GM19193 (cell line): Measurements from ENCODE around the gene PTPN22.

Source experiments
- POLR2A ChIP-seq: IDR thresholded peaks from 4 replicates; pipeline ENCODE4 v1.6.1; 2011; ENCODE audit not compliant: insufficient read depth, insufficient read length; ENCODE audit errors: extremely low read depth

PTPN22 gene

GRCh38 chr1:113871597-113872113 lies at the start of gene PTPN22:
TSS of gene PTPN22 (minus strand) at chr1:113871712.
- TF ChIP-seq POLR2A = peak; percentile 83

- no peak for TF ChIP-seq POLR2A
Observed at GRCh38 chr1:113918243-113918642, 46.7 kb upstream of the PTPN22 start.

- no peak for TF ChIP-seq POLR2A
Observed at GRCh38 chr1:113917400-113918082, 46.0 kb upstream of the PTPN22 start.

GRCh38 chr1:113916974-113917373 lies 45.5 kb upstream of the PTPN22 start:
- TF ChIP-seq POLR2A = no peak

- no peak for TF ChIP-seq POLR2A
Observed at GRCh38 chr1:113913887-113914664, 42.6 kb upstream of the PTPN22 start.

- TF ChIP-seq POLR2A = no peak
Observed at GRCh38 chr1:113913312-113913668, 41.8 kb upstream of the PTPN22 start.

GRCh38 chr1:113912594-113913311 lies 41.2 kb upstream of the PTPN22 start:
- TF ChIP-seq POLR2A = no peak

- TF ChIP-seq POLR2A = no peak
Observed at GRCh38 chr1:113905435-113905861, 33.9 kb upstream of the PTPN22 start.

GRCh38 chr1:113904674-113905434 lies 33.3 kb upstream of the PTPN22 start, which contains the start of the genes AP4B1 and DCLRE1B:
TSS of gene AP4B1 (minus strand) at chr1:113904799. CDS start at chr1:113904717, 82 bp downstream.
TSS of gene DCLRE1B (plus strand) at chr1:113905326. CDS start at chr1:113905587, 261 bp downstream.
- TF ChIP-seq POLR2A = peak; percentile 81

GRCh38 chr1:113904293-113904673 lies 32.8 kb upstream of the PTPN22 start:
- no peak for TF ChIP-seq POLR2A

- no peak for TF ChIP-seq POLR2A
Observed at GRCh38 chr1:113903501-113904292, 32.2 kb upstream of the PTPN22 start.

GRCh38 chr1:113901191-113901590 lies 29.7 kb upstream of the PTPN22 start:
- no peak for TF ChIP-seq POLR2A

- TF ChIP-seq POLR2A = no peak
Observed at GRCh38 chr1:113899111-113899510, 27.6 kb upstream of the PTPN22 start.
